Measurements from ENCODE around the gene RNU7-1. TPM values are rescaled to one million over a fixed set of nuclear protein-coding genes. Genes with fewer than 3 reads are reported as not detected.
A peak's percentile ranks its signal among the peaks of the same experiment; 100 is the strongest.

RNU7-1 gene
- total and polyA plus RNA-seq, 9 of the 15 experiments (the other 6 are each of a cell fraction or from before 2014, with no cell fraction given), result not detected

DNA sequence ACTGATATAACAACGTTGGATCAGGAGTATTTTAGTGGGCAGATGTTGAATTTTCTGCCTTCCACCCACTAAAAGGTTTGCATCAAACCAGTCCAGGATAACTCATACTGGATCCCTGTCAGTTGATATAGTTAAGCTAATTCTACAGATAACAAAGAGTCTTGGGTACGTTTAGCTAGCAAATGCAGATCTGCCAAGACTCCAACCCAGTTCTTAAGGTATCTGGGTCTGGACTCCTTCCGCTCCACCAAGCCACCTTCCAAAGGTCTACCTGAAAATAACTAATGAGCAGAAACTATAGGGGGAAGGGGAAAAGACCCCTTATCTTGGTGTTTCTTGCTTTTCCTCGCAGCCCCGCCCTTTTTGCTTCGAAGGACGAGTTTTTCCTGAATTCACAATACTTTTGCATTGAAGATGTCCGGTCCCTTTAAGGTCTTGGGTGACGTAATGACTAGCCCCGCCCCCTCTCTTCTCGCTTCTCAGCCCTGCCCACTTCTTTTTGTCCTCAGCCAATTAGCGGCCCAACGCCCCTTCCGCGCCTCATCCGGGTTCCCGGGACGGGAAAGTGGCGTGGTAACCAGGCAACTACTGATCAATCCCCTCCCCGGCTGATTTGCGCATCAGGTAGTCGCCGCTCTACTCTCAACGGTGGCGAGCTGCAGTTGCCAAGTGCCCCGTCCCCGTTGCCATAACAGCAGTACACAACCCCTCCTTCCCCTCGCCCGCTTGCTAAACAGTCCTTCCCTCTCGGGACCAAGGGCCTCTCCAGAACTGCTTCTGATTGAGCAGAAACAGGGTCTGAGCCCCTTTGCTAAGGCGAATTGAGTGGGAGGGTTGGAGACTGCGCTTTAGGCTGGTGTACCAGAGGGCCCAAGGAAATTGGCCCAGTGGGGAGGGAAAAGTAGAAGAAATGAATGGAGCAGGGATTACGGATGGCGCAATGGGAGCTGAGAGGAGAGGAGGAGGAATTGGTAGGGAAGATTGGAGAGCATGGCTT, 39.0 kb upstream of the RNU7-1 start, which contains the start of gene LRRC23 (continued):
- TF ChIP-seq ZFP91 (CRISPR knock-in tag; IDR thresholded peaks at IDR 0.05) (peak; percentile 92), KLF13 (tag; IDR thresholded peaks at IDR 0.05; ENCODE audit: borderline replicate concordance, low read depth) (0 out of 2 replicates have a peak, but pooled peaks have one; percentile 18), CREB1 (IDR thresholded peaks at IDR 0.05) (no peak), CREB1 (CRISPR knock-in tag; IDR thresholded peaks at IDR 0.05) (no peak), SUPT5H (IDR thresholded peaks at IDR 0.05) (0 out of 2 replicates have a peak, but pooled peaks have one; percentile 54), ZFX (CRISPR knock-in tag; IDR thresholded peaks at IDR 0.05) (peak; percentile 66), TFAP4 (CRISPR knock-in tag; IDR thresholded peaks at IDR 0.05; ENCODE audit: borderline replicate concordance) (peak; percentile 61; the same call in 1 of the 2 replicates)
- TF ChIP-seq, protein P1, sequence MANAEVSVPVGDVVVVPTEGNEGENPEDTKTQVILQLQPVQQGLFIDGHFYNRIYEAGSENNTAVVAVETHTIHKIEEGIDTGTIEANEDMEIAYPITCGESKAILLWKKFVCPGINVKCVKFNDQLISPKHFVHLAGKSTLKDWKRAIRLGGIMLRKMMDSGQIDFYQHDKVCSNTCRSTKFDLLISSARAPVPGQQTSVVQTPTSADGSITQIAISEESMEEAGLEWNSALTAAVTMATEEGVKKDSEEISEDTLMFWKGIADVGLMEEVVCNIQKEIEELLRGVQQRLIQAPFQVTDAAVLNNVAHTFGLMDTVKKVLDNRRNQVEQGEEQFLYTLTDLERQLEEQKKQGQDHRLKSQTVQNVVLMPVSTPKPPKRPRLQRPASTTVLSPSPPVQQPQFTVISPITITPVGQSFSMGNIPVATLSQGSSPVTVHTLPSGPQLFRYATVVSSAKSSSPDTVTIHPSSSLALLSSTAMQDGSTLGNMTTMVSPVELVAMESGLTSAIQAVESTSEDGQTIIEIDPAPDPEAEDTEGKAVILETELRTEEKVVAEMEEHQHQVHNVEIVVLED (CRISPR knock-in tag; IDR thresholded peaks at IDR 0.05), result no peak
- TF ChIP-seq, protein P2, sequence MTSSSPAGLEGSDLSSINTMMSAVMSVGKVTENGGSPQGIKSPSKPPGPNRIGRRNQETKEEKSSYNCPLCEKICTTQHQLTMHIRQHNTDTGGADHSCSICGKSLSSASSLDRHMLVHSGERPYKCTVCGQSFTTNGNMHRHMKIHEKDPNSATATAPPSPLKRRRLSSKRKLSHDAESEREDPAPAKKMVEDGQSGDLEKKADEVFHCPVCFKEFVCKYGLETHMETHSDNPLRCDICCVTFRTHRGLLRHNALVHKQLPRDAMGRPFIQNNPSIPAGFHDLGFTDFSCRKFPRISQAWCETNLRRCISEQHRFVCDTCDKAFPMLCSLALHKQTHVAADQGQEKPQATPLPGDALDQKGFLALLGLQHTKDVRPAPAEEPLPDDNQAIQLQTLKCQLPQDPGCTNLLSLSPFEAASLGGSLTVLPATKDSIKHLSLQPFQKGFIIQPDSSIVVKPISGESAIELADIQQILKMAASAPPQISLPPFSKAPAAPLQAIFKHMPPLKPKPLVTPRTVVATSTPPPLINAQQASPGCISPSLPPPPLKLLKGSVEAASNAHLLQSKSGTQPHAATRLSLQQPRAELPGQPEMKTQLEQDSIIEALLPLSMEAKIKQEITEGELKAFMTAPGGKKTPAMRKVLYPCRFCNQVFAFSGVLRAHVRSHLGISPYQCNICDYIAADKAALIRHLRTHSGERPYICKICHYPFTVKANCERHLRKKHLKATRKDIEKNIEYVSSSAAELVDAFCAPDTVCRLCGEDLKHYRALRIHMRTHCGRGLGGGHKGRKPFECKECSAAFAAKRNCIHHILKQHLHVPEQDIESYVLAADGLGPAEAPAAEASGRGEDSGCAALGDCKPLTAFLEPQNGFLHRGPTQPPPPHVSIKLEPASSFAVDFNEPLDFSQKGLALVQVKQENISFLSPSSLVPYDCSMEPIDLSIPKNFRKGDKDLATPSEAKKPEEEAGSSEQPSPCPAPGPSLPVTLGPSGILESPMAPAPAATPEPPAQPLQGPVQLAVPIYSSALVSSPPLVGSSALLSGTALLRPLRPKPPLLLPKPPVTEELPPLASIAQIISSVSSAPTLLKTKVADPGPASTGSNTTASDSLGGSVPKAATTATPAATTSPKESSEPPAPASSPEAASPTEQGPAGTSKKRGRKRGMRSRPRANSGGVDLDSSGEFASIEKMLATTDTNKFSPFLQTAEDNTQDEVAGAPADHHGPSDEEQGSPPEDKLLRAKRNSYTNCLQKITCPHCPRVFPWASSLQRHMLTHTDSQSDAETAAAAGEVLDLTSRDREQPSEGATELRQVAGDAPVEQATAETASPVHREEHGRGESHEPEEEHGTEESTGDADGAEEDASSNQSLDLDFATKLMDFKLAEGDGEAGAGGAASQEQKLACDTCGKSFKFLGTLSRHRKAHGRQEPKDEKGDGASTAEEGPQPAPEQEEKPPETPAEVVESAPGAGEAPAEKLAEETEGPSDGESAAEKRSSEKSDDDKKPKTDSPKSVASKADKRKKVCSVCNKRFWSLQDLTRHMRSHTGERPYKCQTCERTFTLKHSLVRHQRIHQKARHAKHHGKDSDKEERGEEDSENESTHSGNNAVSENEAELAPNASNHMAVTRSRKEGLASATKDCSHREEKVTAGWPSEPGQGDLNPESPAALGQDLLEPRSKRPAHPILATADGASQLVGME (CRISPR knock-in tag; IDR thresholded peaks at IDR 0.05), result no peak
- TF ChIP-seq, protein P3, sequence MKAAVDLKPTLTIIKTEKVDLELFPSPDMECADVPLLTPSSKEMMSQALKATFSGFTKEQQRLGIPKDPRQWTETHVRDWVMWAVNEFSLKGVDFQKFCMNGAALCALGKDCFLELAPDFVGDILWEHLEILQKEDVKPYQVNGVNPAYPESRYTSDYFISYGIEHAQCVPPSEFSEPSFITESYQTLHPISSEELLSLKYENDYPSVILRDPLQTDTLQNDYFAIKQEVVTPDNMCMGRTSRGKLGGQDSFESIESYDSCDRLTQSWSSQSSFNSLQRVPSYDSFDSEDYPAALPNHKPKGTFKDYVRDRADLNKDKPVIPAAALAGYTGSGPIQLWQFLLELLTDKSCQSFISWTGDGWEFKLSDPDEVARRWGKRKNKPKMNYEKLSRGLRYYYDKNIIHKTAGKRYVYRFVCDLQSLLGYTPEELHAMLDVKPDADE (conservative IDR thresholded peaks at IDR 0.05; ENCODE audit: control insufficient read depth, low read depth, low read length), result no peak
- TF ChIP-seq, protein P4, sequence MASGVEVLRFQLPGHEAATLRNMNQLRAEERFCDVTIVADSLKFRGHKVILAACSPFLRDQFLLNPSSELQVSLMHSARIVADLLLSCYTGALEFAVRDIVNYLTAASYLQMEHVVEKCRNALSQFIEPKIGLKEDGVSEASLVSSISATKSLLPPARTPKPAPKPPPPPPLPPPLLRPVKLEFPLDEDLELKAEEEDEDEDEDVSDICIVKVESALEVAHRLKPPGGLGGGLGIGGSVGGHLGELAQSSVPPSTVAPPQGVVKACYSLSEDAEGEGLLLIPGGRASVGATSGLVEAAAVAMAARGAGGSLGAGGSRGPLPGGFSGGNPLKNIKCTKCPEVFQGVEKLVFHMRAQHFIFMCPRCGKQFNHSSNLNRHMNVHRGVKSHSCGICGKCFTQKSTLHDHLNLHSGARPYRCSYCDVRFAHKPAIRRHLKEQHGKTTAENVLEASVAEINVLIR (CRISPR knock-in tag; IDR thresholded peaks at IDR 0.05), result peak; percentile 15; the same call in 1 of the 2 replicates

Data from K562 (cell line).